ENCODE measurements around the gene PCSK9. TPM values are rescaled to one million over a fixed set of nuclear protein-coding genes. Genes with fewer than 3 reads are reported as not detected.

PCSK9 gene
- total and polyA plus RNA-seq, 2 of the 13 experiments (the other 11 are each of a cell fraction or from before 2014, with no cell fraction given): 33.3 to 80.5 TPM

DNA sequence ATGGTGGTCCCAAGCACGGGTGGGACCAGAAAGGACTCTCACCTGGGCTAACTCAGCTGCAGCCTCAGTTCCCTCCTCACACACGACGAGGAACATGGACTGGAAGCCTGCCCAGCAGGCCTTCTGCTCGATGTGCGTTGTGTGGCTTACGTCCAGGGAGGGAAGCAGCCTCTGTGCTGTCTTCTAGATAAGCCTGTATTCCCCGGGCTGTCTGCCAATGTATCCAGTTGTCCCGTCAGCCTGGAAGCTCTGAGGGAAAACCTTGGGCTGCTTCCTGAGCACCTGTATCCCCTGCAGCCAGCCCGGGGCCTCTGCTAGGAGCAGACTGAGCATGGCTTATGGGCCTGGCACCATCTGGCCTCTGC lies 10.5 kb downstream of the PCSK9 start:
- Histone ChIP-seq H2AFZ (ENCODE audit: low read length) (no peak overlapping the region), H3K9ac (ENCODE audit: insufficient read depth, low read depth, low read length) (no peak overlapping the region), H3K27ac (ENCODE audit: extremely low read length, insufficient read depth, low read length) (no peak overlapping the region), H3K4me1 (ENCODE audit: insufficient read depth, low read length) (peaks cover 35% of the 10 kb centered on the region), H3K4me2 (ENCODE audit: low read depth, low read length) (no peak overlapping the region), H3K4me3 (replicated peaks in 1 of 3; ENCODE audit: insufficient read depth in 1 of 3, low read depth in 2 of 3, low read length in 3 of 3) (no peak overlapping the region), H3K36me3 (replicated peaks in 1 of 2; ENCODE audit: control insufficient read depth in 1 of 2, insufficient read depth in 2 of 2, low read length in 2 of 2) (peaks cover 15 to 64% of the 10 kb centered on the region in 2 experiments), H4K20me1 (ENCODE audit: insufficient read depth, low read length) (peaks cover 26% of the 10 kb centered on the region), H3K79me2 (ENCODE audit: insufficient read depth, low read length) (peaks cover 26% of the 10 kb centered on the region), H3K9me3 (ENCODE audit: low read length) (no peaks in the 10 kb centered on the region), H3K27me3 (ENCODE audit: control insufficient read depth in 1 of 2, insufficient read depth in 2 of 2, low read length in 2 of 2) (no peaks in the 10 kb centered on the region)
- TF ChIP-seq, protein P1, sequence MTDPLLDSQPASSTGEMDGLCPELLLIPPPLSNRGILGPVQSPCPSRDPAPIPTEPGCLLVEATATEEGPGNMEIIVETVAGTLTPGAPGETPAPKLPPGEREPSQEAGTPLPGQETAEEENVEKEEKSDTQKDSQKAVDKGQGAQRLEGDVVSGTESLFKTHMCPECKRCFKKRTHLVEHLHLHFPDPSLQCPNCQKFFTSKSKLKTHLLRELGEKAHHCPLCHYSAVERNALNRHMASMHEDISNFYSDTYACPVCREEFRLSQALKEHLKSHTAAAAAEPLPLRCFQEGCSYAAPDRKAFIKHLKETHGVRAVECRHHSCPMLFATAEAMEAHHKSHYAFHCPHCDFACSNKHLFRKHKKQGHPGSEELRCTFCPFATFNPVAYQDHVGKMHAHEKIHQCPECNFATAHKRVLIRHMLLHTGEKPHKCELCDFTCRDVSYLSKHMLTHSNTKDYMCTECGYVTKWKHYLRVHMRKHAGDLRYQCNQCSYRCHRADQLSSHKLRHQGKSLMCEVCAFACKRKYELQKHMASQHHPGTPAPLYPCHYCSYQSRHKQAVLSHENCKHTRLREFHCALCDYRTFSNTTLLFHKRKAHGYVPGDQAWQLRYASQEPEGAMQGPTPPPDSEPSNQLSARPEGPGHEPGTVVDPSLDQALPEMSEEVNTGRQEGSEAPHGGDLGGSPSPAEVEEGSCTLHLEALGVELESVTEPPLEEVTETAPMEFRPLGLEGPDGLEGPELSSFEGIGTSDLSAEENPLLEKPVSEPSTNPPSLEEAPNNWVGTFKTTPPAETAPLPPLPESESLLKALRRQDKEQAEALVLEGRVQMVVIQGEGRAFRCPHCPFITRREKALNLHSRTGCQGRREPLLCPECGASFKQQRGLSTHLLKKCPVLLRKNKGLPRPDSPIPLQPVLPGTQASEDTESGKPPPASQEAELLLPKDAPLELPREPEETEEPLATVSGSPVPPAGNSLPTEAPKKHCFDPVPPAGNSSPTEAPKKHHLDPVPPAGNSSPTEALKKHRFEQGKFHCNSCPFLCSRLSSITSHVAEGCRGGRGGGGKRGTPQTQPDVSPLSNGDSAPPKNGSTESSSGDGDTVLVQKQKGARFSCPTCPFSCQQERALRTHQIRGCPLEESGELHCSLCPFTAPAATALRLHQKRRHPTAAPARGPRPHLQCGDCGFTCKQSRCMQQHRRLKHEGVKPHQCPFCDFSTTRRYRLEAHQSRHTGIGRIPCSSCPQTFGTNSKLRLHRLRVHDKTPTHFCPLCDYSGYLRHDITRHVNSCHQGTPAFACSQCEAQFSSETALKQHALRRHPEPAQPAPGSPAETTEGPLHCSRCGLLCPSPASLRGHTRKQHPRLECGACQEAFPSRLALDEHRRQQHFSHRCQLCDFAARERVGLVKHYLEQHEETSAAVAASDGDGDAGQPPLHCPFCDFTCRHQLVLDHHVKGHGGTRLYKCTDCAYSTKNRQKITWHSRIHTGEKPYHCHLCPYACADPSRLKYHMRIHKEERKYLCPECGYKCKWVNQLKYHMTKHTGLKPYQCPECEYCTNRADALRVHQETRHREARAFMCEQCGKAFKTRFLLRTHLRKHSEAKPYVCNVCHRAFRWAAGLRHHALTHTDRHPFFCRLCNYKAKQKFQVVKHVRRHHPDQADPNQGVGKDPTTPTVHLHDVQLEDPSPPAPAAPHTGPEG (CRISPR knock-in tag; IDR thresholded peaks at IDR 0.05): no peak
- TF ChIP-seq, protein P2, sequence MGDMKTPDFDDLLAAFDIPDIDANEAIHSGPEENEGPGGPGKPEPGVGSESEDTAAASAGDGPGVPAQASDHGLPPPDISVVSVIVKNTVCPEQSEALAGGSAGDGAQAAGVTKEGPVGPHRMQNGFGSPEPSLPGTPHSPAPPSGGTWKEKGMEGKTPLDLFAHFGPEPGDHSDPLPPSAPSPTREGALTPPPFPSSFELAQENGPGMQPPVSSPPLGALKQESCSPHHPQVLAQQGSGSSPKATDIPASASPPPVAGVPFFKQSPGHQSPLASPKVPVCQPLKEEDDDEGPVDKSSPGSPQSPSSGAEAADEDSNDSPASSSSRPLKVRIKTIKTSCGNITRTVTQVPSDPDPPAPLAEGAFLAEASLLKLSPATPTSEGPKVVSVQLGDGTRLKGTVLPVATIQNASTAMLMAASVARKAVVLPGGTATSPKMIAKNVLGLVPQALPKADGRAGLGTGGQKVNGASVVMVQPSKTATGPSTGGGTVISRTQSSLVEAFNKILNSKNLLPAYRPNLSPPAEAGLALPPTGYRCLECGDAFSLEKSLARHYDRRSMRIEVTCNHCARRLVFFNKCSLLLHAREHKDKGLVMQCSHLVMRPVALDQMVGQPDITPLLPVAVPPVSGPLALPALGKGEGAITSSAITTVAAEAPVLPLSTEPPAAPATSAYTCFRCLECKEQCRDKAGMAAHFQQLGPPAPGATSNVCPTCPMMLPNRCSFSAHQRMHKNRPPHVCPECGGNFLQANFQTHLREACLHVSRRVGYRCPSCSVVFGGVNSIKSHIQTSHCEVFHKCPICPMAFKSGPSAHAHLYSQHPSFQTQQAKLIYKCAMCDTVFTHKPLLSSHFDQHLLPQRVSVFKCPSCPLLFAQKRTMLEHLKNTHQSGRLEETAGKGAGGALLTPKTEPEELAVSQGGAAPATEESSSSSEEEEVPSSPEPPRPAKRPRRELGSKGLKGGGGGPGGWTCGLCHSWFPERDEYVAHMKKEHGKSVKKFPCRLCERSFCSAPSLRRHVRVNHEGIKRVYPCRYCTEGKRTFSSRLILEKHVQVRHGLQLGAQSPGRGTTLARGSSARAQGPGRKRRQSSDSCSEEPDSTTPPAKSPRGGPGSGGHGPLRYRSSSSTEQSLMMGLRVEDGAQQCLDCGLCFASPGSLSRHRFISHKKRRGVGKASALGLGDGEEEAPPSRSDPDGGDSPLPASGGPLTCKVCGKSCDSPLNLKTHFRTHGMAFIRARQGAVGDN (CRISPR knock-in tag; IDR thresholded peaks at IDR 0.05): 0 out of 2 replicates have a peak, but pooled peaks have one; percentile 4
- TF ChIP-seq POLR2A (IDR thresholded peaks at IDR 0.05; ENCODE audit: insufficient read depth in 1 of 2, low read depth in 2 of 2, low read length in 2 of 2) (peak in 1 of 2 experiments; percentile 24; a peak in 2 of 4 replicates), ZNF563 (CRISPR knock-in tag; IDR thresholded peaks at IDR 0.05) (0 out of 2 replicates have a peak, but pooled peaks have one; percentile 27)
- FAIRE-seq (no peak), DNase-seq (ENCODE audit: low spot score) (no peak), ATAC-seq (no peak)
- in situ Hi-C loops (cut with HindIII; ENCODE audit: extremely low pct_ligation_motif_present, low pct_unique_long_range_greater_than_20kb) (no loop called here), intact Hi-C loops (cut with micrococcal nuclease; ENCODE audit: unreplicated experiment) (no loop called here)
- POLR2A ChIA-PET: interaction anchor here (1.6 kb wide), 1 partner anchor 9 kb away, joined by 5 read pairs; no protein-coding TSS in a partner anchor
- BruUV-seq (replicated peaks): no TSS peak
- 95% methylated on average over 4 of the region's 9 CpGs for WGBS (ENCODE audit: low lambda C conversion rate)
- CTCF ChIA-PET (ENCODE audit: low intra/inter-chr PET ratio, low total read pairs): no interaction called here
